HL-60/S4 treated with retinoic acid at 250 ng/mL for 4 days and 3 days (cell line): ENCODE measurements around the gene RASGRF2.

Experiments used
- in situ Hi-C: fragments of 300-500 bp; cut with MboI; formaldehyde crosslinking; loops from 2 replicates; pipeline ENCODE4 v1.7.0; 2022; ENCODE audit warnings: low sequenced_read_pairs

The RASGRF2 gene, protein sequence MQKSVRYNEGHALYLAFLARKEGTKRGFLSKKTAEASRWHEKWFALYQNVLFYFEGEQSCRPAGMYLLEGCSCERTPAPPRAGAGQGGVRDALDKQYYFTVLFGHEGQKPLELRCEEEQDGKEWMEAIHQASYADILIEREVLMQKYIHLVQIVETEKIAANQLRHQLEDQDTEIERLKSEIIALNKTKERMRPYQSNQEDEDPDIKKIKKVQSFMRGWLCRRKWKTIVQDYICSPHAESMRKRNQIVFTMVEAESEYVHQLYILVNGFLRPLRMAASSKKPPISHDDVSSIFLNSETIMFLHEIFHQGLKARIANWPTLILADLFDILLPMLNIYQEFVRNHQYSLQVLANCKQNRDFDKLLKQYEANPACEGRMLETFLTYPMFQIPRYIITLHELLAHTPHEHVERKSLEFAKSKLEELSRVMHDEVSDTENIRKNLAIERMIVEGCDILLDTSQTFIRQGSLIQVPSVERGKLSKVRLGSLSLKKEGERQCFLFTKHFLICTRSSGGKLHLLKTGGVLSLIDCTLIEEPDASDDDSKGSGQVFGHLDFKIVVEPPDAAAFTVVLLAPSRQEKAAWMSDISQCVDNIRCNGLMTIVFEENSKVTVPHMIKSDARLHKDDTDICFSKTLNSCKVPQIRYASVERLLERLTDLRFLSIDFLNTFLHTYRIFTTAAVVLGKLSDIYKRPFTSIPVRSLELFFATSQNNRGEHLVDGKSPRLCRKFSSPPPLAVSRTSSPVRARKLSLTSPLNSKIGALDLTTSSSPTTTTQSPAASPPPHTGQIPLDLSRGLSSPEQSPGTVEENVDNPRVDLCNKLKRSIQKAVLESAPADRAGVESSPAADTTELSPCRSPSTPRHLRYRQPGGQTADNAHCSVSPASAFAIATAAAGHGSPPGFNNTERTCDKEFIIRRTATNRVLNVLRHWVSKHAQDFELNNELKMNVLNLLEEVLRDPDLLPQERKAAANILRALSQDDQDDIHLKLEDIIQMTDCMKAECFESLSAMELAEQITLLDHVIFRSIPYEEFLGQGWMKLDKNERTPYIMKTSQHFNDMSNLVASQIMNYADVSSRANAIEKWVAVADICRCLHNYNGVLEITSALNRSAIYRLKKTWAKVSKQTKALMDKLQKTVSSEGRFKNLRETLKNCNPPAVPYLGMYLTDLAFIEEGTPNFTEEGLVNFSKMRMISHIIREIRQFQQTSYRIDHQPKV (N-terminal part only)

DNA sequence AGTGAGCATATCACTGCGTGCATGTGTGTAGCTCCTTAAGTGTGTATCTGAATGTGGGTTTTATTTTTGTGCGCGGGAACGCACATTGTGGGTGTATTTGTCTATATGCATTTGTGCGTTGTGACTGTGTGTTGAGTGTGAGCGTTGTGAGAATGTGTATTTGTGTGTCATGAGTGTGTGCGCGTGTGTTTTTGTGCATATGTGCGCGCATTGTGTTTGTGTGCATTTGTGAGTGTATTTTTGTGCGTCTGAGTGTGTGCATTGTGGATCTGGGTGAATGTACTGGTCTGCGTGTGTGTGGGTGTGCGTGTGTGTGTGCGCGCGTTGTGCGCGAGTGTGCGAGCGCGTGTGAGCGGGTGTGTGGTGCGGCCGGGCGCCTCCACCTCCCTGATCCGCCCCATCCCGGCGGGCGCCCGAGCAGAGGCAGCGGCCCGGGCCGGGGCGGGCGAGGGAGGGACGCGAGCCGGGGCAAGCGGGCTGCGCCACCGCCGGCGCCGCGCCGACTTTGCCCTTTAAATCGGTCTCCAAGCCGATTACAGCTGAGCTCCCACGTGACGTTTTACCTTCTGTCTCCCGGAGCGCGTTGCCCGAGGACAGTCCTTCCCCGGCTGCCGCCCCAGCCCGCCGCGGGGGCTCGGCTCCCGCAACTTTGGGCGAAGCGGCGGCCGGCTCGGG, at the start of gene RASGRF2:
Gene RASGRF2 (plus strand): TSS at position 596 of the 675 bp plus-strand sequence. CDS start 376 bp downstream, outside the sequence.
- in situ Hi-C loops, result no loop called here

DNA sequence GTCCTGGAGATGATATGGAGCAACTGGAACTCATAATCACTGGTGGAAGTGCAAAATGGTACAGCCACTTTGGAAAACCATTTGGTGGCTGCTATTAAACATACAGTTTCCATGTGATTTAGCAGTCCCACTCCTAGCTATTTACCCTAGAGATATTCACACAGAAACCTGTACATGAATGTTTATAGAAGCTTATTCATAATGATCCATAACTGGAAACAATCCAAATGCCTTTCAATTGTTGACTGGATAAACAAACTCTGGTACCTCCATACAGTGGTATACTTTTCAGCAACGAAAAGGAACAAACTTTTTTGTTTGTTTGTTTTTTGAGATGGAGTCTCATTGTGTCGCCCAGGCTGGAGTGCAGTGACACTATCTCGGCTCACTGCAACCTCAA, 47.7 kb upstream of the RASGRF2 start:
- in situ Hi-C loops, result no loop called here

DNA sequence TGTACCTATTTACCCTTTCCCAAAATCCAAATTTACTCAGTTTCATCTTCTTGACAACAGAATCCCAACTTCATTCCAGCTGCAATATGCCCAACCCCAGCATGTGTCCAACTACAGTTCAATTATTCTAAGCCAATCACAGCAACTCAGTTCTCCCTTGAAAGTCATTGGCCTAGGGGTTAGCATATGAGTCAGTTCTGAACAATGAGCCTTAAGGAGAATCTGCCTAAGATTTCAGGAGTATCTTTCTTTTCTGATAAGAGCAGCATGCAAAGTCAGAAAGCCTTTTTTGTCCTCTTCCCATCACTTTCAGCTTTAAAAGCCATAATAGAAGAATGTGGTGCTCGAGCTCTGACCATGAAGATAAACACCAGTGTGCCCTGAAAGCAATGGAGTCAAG, 44.4 kb upstream of the RASGRF2 start:
- in situ Hi-C loops, result no loop called here

DNA sequence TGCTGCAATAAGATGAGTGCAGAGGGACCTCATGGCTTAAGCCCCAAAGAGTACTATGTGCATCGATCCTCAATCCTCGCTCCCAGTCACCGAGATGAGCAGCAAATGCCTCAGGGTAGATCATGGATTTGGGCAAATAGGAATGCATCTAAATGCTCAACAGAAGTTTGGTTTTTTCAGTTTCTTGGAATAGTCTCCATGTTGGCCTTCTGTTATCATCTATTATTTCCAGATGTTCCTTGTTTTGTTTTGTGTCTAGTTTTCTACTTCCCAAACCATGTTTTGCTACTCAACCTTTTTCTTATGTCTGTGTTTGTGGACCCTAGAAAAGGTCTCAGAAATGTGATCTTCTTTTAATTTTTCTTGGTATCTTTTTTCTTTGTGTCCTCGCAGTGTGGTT, 43.5 kb upstream of the RASGRF2 start:
- in situ Hi-C loops, result no loop called here

DNA sequence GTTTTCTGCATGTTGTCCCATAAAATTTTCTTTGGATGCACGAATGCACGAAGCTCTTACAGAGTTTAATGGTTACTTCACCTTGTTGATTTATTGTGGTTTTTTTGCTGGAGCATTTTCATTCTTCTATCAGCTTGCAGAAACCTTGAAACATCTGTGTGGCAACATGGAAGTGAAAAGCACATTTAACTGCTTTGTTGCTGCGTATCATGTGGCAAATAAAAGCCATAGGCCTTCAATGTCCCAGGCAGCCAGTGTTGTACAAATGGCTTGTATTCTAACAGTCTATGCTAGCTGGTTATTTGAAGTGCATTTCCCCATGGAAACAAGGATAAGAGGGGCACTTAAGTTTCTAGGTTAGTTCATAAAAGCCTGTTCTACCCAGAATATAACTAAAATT, 42.5 kb upstream of the RASGRF2 start:
- in situ Hi-C loops, result no loop called here

DNA sequence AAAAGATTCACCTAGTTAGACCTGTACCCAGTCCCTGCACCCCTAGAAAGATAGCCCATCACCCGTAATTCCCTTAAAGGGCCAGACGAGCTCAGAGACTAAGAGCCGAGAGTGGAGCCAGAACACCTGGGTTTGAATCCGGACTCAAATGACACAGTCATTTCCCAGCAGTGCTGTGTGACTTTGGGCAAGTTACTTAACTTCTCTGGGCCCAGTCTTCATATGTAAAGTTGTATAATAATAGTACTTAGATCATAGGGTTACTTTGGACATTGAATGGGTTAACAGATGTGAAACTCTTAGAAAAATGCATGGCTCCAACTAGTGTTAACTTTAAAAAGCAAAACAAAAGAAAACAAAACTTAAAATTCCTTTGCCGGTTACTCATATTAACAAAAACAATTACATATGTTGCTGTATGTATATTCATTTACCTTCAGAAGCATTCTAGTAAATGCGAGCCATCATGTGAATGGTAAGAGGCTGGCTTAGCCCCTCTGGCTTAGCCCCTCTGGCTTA, 40.4 kb upstream of the RASGRF2 start:
- in situ Hi-C loops, result no loop called here

DNA sequence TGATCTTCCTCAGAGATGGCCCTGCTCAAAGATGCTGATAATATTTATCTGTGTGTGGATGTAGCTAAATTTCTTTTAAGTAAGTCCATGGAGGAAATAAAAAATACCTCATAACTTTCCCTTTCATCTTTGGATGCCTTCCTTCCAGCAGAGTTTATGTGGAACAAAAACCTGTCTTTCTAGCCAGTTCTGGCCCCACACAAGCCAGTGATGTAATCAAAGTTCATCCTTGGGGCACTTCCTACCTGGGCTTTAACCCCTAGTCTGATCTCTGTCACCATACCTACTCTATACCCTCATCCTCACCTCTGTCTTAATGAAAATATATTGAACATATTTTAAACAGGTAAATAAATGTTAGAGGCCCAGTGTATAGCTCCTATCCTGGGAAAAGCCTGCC, 39.8 kb upstream of the RASGRF2 start:
- in situ Hi-C loops, result no loop called here

DNA sequence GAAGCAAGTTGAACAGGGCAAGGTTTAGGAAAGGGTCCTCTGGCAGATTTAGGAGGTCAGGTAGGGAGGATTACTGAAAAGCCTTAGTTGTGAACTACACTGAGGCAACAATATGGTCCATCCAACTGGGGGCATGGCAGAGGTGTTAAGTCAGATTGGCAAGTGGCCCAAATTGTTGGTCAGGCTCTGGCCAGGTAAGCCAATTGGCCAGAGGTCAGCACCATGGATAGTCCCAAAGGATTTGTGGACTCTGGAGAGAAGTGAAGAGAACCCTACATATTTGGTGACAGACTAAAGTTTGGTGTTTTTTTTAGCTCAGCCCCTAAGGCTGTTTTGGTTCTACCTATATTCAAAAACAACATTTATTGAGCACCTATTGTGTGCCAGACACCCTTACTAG, 39.1 kb upstream of the RASGRF2 start:
- in situ Hi-C loops, result no loop called here

DNA sequence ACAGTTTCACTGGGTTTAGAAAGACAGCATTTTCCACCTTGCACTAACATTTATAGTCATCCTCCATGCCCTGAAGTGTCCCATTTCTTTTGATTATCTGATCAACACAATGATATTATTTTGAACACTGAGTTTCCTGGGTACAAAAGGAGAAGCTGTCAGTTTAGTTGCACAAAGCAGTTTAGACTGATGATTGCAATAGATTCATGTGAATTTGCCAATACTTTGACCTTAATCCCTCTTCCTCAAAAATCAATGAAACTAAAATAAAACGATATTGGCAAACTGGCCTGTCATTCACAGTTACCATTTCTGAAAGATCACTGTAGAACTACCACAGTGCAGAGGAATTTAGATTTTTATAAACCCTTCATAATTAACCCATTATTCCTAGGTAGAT, 34.2 kb upstream of the RASGRF2 start:
- in situ Hi-C loops, result no loop called here

DNA sequence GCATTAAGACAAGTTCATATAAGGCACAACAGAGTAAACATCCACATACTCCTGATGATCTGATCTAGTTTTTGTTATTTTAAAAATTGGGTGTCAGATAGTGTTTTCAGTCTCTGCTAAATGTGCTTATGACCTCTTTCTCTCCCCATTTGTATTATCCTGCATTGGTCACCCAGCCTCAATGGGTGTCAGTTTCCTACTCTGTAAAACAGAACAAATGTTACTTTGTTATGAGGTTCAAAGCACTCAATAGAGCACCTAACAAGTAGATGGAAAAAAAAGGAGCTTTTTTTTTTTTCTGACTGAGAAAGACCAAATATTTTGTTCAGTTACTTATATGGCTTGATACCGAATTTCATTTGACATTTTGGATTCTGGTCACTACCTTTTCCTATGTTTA, 33.6 kb upstream of the RASGRF2 start:
- in situ Hi-C loops, result no loop called here

DNA sequence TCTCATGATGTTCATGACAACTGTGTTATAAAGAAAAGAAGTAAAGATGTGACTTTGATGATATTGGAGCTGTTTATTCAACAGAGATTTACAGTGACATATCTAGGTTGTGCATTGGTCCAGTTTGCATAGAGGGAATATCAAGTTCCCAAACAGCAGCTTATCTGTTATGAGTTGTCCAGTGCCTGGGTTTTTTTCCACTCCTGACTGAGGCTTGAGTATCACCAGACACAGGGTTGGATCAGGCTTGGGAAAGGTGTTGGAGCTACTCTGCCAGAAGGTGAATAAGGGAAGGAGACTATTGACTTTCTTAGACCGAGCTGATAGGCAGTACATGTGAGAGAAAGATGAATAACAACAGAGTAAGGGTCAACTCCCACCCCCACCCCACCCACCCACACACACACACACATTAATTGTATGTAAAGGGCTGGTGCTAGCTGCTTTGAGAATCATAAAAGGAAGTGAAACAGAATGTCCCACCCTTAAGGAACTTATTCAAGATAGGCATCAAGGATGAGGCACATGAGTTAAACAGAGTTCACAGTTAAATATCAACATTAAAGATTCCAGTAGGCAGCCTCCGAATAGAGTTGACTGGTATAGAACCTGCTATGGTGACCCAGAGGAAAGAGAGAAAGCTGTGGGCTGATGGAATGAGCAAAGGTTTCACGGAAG, 33.0 kb upstream of the RASGRF2 start:
- in situ Hi-C loops, result no loop called here

DNA sequence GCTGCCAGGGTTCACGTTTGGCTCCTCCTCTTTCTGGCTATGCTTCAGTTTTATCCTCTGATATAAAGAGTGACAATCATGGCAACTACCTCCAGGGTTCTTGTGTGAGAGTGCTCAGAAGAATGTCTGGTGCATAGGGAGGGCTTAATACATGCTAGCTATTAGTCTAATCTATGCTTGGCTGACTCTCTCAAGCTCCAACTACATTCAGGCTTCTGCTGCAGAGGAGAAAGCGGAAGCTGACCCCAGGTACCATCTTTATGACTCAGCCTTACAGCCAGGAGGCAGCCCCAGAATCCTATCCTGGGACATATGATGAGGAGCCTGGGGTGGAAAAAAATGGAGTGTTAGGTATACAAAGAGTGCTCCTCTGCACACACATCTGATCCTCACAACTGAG, 32.1 kb upstream of the RASGRF2 start:
- in situ Hi-C loops, result no loop called here

DNA sequence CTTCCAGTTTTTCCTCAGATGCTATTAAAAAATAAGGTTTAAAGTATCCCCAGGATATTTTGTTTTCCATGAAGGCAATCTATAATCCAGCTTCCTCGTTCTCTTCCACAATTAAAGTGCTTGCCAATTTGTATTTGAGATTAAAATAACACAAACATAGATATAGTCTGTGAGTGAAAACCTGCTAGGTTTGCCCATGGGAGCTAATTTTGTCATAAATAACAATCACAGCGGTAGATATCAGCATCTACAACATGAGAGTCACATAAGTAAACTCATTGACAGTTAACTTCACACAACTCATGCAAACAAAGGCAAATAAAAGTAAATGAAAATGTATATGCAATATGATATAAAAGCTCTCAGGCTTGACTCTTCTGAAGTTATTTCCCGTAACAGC, 29.2 kb upstream of the RASGRF2 start:
- in situ Hi-C loops, result no loop called here

DNA sequence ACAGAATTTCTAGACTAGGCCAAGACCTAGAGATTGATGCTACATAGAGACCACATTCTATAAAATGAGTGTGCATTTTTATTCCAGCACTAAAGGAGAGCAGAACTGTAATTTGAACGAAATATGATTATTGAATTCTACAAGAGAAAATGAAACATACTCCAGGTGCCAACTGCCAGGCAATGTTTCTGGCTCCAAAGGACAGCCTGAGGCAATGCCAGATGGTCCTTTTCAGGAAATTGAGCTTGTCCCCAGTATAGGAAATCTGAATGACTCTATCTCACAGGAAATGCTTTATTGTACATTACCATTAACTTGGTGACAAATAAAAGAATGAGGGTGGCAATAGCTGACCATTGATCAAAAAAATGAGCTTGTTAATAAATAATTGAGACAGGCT, 28.8 kb upstream of the RASGRF2 start:
- in situ Hi-C loops, result no loop called here

DNA sequence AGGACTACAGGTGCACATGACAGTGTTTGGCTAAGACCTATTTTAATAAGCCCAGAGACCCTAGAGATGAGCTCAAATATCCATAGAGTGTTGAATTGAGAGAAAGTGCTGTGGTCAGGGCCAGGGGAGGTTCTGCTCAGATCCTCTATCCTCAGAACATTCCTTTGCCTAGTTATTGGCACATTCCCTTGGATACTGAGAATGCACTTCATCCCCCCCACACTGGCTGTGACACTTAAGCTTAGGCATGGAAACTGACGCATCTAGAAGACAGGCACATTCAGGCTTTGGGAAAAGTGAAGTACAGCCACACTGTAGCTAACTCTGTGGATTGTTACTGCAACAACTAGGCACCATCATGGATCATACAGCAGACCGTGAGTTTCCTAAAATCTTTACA, 27.1 kb upstream of the RASGRF2 start:
- in situ Hi-C loops, result no loop called here

DNA sequence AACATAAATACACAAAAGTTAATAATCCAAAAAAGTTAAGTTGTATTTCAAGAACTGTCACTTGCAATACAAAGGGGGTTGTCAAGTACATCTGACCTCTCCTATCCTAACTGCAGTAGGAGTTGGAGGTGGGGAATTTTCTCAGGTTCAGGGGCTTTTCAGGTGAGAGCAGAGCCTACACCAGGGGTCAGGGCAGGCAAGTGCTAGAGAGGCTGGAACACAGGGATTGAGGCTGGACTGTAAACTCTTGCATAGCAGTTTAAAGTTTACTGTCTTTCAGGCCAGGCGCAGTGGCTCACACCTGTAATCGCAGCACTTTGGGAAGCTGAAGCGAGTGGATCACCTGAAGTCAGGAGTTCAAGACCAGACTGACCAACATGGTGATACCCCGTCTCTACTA, 25.4 kb upstream of the RASGRF2 start:
- in situ Hi-C loops, result no loop called here

DNA sequence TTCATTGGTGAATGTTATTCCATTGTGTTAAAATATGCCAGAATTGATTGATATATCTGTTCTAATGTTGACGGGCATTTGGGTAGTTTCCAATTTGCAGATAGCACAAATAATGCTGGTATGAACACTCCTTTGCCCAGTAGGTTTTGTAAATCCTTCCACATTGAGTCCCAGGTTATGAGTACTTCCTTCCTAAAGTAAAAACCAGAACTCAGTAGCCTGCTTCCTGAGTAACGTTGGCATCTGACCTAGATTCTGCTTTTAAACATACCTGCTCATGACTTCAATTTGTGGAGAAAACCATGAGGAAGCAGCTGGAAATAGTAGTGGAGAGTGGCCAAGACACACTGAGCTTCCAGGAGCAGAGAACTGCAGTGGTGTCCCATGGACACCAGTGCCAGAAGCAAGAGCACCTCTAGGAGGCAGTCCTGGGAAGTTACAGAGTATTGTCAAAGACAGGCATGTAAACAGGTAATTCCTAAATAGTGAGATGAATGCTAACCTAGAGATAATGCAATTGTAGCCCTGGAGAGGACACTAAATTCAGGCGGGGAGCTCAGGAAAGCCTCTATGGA, 24.3 kb upstream of the RASGRF2 start:
- in situ Hi-C loops, result no loop called here

DNA sequence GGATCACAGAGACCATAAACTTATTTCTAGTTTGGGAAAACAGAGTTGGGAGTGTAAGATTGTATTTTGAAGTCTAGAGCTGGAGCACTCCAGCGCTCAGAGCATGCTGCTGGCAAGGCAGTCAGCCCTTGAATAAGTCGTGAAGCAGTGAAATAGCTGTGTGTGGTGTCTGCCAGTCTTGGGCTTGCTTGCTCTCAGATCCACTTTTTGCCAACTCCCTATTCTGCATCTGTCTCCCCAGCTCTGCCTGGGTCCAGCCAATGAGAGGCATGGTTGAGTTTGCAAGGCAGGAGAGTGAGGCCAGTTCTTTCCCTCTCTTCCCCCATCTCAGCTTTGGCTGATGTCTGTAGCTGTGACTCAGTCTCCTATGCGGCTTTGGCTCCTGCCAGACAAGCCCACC, 23.3 kb upstream of the RASGRF2 start:
- in situ Hi-C loops, result no loop called here

DNA sequence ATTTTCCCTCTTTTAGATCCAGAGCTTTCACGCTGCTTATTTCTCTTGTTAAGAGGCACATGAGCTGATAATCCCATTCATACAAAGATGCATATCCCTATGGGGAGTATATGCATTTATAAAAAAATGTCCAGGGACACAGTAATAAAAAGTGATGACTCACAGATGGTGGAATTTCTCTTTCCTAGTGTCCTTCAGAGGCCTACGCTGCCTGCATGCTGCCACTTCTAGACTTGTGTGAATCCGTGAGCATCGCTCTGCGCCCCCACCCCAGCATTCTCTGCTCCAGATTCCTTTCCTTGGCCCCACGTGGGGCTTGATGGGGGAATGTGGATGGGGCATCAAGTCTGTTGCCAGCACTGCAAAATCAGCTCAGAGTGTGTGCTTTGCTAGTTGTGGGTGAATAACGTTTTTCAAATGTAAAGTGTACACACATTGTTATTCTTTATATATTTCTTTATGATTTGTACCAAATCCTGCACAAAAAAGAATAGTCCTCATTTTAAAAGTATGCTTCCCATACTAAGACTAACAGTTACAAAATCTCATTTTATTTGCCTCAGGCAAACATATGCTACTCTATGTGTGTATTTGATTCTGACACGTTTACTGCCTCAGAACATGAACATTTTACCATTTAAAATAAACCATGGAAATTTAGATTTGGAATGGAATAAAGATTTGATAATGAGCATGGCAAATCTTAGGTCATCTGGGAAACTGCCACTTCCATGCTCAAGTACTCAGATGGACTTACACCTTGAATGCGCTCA, 22.4 kb upstream of the RASGRF2 start:
- in situ Hi-C loops, result no loop called here
